AG04449 (cell line): ENCODE data around the gene KCNK15.

Experiments used
- CTCF ChIA-PET: fragments of 350-600 bp; formaldehyde crosslinking; extraction: SDS; loops from one replicate; lab custom pipeline; 2021; ENCODE audit warnings: antibody characterized with exemption; lab: Yijun Ruan, JAX
- POLR2A ChIA-PET: fragments of 400-600, 350-600 bp; formaldehyde crosslinking; extraction: SDS; loops from one replicate; lab custom pipeline; 2020; ENCODE audit warnings: antibody characterized with exemption, inconsistent platforms; lab: Yijun Ruan, JAX
- DNase-seq: peaks from one replicate; pipeline ENCODE4 v3.0.0-alpha.2; 2010; ENCODE audit warnings: low read depth, low spot score
- H3K4me3 ChIP-seq: 2 replicates; pipeline ENCODE4 v1.5.1; 2011; ENCODE audit warnings: low read depth, mild to moderate bottlenecking, control low read depth, low read length
- TF ChIP-seq, protein P1 (sequence below): IDR thresholded peaks from one replicate; pipeline ENCODE4 v1.5.1; 2011; ENCODE audit warnings: mild to moderate bottlenecking, moderate library complexity, low read length, control low read depth, inconsistent platforms; ENCODE audit not compliant: insufficient read depth; ENCODE audit errors: missing control alignments

The KCNK15 gene

DNA sequence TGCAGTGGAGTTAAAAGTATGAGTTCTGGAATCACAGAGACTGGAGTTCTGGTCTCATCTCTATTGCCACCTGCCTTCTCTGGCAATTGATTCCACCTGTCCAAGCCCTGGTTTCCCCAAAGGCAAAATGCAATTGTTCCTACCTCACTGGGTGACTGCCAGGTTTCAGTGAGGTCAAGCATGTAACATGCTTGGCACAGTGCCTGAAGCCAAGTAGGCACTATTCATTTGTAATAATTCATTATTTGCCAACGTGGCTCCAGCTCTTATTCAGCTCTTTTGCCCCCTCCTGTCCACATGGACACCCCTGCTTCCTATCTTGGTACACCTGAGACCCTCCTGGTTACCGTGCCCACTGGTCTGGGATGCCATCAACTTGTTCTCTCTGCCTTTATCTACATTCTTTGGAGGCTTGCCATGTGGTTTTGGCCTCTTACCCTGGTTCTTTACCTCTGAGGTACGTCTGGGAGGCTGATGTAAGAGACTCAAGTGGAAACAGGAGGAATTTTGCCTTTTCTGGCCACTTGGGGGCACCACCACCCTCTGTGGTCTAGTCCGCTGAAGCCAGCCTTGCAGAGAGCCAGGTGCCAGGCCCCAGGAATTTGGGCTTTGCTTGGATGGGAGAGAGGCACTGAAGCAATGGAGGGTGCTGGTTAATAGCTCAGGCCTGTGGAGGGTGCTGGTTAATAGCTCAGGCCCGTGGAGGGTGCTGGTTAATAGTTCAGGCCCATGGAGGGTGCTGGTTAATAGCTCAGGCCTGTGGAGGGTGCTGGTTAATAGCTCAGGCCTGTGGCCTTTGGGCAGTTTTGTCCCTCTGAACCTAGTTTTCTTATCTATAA lies 1.7 kb downstream of the KCNK15 start:
- H3K4me3 ChIP-seq = no peak overlapping the region
- no peak for DNase-seq
- ChIA-PET CTCF (interaction anchor here (0.7 to 15.2 kb wide), 54 partner anchors 8 to 1023 kb away, joined by 3 to 169 read pairs (median 4); partner anchors contain the start of genes TOMM34 and YWHAB), POLR2A (no interaction called here)
- TF ChIP-seq, protein P1, sequence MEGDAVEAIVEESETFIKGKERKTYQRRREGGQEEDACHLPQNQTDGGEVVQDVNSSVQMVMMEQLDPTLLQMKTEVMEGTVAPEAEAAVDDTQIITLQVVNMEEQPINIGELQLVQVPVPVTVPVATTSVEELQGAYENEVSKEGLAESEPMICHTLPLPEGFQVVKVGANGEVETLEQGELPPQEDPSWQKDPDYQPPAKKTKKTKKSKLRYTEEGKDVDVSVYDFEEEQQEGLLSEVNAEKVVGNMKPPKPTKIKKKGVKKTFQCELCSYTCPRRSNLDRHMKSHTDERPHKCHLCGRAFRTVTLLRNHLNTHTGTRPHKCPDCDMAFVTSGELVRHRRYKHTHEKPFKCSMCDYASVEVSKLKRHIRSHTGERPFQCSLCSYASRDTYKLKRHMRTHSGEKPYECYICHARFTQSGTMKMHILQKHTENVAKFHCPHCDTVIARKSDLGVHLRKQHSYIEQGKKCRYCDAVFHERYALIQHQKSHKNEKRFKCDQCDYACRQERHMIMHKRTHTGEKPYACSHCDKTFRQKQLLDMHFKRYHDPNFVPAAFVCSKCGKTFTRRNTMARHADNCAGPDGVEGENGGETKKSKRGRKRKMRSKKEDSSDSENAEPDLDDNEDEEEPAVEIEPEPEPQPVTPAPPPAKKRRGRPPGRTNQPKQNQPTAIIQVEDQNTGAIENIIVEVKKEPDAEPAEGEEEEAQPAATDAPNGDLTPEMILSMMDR = peak; percentile 77

DNA sequence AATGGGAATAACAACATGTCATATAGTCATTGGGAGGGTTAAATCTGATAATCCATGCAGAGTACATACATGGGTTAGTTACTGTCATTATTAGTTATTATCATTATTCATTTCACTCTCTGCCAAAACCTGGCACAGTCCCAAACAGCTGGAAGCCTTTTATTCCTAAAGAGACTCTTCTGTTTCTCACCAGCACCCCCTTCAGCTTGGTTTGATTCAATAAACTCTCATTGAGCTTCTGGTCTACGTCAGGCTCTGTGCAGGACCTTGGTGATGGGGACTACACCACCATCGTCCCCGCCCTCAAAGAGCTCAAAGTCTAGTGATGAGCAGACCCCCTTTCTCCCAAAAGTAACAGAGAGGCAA lies 2.3 kb downstream of the KCNK15 start:
- TF ChIP-seq, protein P1 = no peak
- CTCF ChIA-PET = interaction anchor here (0.7 to 15.2 kb wide), 44 partner anchors 10 to 1023 kb away, joined by 3 to 169 read pairs (median 5); partner anchors contain the start of genes TOMM34 and YWHAB
- DNase-seq = no peak
- H3K4me3 ChIP-seq = no peak overlapping the region
- POLR2A ChIA-PET = no interaction called here

DNA sequence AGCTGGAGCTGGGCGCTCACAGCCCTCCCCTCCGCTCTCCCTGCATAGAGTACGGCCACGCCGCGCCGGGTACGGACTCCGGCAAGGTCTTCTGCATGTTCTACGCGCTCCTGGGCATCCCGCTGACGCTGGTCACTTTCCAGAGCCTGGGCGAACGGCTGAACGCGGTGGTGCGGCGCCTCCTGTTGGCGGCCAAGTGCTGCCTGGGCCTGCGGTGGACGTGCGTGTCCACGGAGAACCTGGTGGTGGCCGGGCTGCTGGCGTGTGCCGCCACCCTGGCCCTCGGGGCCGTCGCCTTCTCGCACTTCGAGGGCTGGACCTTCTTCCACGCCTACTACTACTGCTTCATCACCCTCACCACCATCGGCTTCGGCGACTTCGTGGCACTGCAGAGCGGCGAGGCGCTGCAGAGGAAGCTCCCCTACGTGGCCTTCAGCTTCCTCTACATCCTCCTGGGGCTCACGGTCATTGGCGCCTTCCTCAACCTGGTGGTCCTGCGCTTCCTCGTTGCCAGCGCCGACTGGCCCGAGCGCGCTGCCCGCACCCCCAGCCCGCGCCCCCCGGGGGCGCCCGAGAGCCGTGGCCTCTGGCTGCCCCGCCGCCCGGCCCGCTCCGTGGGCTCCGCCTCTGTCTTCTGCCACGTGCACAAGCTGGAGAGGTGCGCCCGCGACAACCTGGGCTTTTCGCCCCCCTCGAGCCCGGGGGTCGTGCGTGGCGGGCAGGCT lies 4.6 kb downstream of the KCNK15 start:
- TF ChIP-seq, protein P1 = no peak
- DNase-seq = no peak
- CTCF ChIA-PET = interaction anchor here (2.5 to 15.2 kb wide), 3 partner anchors 66 to 138 kb away, joined by 11 to 169 read pairs (median 142); no protein-coding TSS in a partner anchor
- H3K4me3 ChIP-seq = no peak overlapping the region
- POLR2A ChIA-PET = no interaction called here

DNA sequence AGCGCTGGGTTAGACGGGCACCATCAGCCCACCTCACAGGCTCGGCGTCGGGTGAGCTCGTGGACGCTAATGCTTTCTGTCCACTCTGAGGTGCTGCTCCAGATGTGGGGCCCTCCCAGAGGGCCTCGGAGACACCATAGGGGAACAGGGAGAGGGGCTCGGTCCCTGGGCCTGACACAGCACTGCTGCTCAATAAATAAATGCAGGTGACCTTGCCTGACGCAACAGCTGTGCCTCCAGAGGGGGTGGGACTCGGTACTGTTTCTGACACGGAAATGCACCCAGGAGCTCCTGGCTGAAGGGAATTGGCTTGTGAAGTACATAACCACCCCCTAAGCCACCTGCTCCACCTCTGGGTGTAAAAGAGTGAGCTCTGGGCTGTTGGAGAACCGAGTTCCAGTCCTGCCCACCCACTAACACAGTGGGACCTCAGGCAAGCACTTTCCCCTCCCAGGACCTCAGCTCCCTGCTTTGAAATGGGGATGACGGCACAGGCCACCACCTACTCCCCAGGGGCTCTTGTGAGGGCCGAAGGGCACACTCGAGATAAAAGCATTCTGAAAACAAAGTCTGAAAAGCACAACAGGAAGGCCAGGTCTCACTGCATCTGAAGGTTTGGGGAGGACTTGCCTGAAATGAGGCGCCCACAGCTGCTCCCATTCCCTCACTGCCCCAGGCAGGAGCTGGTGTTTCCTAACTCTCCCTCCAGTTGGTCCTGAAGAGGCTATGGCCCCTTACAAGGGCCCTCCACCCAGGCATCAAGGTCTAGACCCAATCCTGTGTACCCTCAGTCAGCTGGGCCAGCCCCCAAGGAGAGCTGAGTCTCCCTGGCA lies 6.7 kb downstream of the KCNK15 start:
- POLR2A ChIA-PET = no interaction called here

DNA sequence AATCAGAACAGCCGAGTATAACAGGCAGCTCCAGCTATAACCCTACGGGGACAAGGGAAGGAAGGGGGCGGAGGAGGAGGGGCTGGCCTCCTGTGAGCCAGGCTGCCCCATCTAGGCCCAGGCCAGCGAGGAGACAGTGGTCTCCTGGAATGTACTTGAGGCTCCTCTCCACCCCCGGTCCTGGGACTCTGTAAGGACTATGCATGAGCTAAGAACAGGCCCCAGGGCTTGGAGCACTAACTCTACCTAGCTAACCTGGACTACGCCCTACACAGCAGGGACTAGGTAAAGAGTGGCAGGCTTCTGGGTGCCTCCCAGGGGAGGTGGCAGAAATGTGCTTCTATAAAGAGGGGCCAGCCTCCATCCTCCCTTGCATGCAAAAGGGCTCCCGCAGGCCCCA lies 8.9 kb downstream of the KCNK15 start:
- POLR2A ChIA-PET = no interaction called here
- no peak overlapping the region for H3K4me3 ChIP-seq
- no peak for DNase-seq
- CTCF ChIA-PET = interaction anchor here (1.2 kb wide), 1 partner anchor 7 kb away, joined by 3 read pairs; no protein-coding TSS in a partner anchor
- TF ChIP-seq, protein P1 = no peak

More for the DNA sequence above, 6.7 kb downstream of the KCNK15 start:
- TF ChIP-seq, protein P1 = no peak
- no peak for DNase-seq
- CTCF ChIA-PET = interaction anchor here (0.6 to 1.9 kb wide), 4 partner anchors 9 to 127 kb away, joined by 3 to 5 read pairs (median 4); no protein-coding TSS in a partner anchor
- no peak overlapping the region for H3K4me3 ChIP-seq
